ENCODE data around the gene SLC5A2.
A peak's percentile ranks its signal among the peaks of the same experiment; 100 is the strongest.

The SLC5A2 gene

DNA sequence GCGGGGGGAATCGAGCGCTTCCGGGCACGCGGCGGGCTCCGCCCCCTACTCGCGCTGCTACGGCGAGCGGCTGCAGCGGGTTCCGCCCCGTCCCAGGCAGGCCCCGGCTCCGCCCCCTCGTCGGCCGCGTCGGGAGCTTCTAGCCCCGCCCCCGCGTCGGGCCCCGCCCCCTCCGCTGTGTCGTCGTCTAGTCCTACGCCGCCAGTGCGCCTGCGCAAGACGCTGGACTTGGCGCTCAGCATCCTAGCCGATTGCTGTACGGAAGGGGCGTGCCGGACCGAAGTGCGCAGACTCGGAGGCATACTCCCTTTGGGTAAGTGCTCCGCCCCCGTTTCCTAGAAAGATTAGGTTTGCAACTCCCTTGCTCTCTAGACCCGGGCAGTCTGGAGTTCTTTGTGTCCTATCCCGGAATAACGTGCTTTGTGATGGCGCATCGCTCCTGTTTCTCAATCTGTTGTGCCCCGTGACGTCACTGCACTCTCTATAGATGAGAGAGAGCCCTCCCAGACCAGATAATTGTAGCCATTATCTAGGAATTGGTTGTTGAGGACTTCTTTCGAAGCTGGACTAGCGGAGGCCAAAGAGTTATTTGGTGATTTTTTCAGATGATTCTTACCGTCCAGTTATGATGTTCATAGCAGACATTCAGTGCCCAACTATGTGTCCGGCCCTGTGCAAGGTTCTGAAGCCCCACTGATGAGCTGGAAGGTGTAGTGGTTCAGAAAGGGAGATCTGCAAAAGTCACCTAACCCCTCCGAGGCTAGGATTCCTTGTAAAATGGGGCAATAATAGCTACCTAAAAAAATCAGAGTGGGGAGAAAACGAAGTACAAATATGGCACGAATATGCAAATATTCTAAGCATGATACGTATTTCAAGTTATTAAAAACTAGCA, 23.0 kb upstream of the SLC5A2 start:
- DNase-seq (ENCODE audit: low read depth in 2 of 2): peak; percentile 100

DNA sequence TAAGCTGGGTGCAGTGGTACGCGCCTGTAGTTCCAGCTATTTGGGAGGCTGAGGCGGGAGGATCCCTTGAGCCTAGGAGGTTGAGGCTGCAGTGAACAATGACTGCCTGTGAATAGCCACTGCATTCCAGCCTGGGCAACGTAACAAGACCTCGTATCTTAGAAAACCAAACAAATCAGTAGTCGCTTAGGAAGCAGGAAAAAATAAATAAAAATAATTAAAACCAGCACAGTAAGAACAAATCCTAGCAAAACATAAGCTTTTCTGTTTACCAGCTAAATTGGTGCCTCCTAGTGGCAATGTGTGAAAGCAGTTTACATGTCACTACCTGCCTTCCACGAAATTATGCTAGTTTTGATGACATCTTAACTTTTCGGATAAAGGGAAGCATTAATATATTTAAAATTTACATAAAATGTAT, 22.3 kb upstream of the SLC5A2 start:
- no peak for DNase-seq (ENCODE audit: low read depth in 2 of 2)

DNA sequence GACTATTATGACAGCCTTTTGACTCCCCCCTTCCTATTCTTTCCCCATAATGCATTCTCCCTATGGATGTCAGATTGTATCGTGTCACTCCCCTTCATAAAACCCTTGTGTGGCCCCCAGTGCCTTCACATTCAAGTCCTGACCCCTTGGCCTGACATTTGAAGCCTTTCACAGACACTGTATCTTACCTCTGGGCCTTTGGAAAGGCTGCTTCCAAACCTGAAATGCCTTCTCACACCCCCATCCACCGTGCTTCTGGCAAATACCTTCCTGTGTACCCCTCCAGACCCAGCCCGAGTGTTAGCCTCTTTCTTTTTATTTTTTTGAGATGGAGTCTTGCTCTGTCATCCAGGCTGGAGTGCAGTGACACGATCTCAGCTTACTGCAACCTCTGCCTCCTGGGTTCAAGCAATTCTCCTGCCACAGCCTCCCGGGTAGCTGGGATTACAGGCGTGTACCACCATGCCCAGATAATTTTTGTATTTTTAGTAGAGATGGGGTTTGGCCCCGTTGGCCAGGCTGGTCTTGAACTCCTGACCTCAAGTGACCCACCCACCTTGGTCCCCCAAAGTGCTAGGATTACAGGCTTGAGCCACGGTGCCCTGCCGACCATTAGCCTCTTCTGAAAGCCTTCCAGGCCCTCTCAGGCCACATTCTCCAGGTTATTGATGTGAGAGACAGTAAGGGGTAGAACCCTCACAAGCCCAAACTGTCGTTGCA, 21.6 kb upstream of the SLC5A2 start:
- DNase-seq (ENCODE audit: low read depth in 2 of 2): no peak

DNA sequence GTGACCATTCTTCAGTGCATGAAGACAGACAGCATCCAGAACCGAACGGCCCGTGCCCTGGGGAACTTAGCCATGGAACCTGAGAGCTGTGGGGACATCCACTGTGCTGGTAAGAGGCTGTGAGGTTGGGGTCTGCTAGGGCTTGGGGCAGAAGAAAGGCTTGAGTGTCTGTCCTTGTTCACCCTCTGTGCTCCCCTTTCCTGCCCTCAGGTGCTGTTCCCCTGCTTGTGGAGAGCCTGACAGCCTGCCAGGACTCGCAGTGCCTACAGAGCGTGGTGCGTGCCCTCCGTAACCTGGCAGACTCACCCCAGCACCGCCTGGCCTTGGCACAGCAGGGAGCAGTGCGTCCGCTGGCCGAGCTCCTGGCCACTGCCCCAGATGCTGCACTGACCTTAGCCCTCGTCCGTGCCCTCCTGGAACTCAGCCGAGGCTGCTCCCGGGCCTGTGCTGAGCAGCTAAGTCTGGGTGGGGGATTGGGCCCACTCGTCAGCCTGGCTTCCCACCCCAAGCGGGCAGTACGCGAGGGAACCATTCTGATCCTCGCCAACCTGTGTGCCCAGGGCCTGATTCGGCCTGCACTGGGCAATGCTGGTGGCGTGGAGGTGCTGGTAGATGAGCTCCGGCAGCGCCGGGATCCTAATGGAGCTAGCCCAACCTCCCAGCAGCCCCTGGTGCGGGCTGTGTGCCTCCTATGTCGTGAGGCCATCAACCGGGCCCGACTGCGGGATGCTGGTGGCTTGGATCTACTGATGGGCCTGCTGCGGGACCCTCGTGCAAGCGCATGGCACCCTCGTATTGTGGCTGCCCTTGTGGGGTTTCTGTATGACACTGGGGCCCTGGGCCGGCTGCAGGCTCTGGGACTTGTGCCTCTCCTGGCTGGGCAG, 20.8 kb upstream of the SLC5A2 start:
- DNase-seq (ENCODE audit: low read depth in 2 of 2): no peak

DNA sequence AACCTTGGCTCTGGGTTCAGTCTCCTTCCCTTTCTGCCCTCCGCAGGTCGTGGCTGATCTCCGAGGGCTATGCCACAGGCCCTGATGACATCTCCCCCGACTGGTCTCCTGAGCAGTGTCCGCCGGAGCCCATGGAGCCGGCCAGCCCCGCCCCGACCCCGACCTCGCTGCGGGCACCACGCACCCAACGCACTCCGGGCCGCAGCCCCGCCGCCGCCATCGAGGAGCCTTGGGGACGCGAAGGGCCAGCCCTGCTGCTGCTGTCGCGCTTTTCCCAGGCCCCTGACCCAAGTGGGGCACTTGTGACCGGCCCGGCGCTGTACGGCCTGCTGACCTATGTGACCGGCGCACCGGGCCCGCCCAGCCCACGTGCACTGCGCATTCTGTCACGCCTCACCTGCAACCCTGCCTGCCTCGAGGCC, 18.6 kb upstream of the SLC5A2 start:
- no peak for DNase-seq (ENCODE audit: low read depth in 2 of 2)

DNA sequence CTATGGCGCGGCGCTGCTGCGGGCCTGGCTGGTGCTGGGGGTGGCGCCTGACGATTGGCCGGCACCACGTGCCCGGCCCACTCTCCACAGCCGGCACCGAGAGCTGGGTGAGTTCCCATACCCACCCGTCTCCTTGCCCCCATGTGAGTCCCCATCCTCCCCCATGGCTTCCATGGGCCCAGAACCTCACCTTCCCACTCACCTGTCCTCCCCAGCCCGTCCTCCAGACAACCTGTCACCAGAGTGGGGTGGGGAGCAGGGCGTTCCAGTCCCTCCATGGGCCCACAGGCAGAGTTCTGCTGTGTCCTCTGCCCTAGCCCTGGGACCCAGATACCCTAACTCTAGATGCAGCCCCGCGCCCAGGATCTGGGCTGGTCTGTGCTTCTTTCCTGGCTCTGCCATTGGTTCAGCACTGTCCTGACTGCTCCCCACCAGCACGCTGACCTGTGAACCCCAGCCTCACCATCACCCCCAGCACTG, 18.1 kb upstream of the SLC5A2 start:
- DNase-seq (ENCODE audit: low read depth in 2 of 2): no peak

DNA sequence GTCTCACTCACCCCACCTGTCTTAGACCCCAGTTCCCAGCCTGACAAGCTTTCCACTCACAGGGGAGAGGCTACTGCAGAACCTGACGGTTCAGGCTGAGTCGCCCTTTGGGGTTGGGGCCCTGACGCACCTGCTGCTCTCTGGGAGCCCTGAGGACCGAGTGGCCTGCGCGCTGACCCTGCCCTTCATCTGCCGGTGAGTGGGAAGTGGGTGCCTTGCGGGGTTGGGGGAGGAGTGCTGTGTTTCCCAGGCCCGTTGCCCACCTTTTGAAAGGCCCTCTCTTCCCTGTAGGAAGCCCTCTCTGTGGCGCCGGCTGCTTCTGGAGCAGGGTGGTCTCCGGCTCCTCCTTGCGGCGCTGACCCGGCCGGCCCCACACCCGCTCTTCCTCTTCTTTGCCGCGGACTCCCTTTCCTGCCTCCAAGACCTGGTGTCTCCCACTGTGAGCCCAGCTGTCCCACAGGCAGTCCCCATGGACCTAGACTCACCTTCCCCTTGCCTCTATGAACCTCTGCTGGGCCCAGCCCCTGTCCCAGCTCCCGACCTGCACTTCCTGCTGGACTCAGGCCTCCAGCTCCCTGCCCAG, 17.0 kb upstream of the SLC5A2 start:
- DNase-seq (ENCODE audit: low read depth in 2 of 2): no peak

DNA sequence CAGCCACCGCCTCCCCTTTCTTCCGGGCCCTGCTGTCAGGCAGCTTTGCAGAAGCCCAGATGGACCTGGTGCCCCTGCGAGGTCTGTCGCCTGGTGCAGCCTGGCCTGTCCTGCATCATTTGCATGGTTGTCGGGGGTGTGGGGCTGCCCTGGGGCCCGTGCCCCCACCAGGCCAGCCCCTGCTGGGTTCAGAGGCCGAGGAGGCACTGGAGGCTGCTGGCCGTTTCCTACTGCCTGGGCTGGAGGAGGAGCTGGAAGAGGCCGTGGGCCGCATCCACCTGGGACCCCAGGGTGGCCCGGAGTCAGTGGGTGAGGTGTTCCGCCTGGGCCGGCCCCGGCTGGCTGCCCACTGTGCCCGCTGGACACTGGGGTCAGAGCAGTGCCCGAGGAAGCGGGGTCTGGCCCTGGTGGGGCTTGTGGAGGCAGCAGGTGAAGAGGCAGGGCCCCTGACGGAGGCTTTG, 16.5 kb upstream of the SLC5A2 start:
- DNase-seq (ENCODE audit: low read depth in 2 of 2): no peak

DNA sequence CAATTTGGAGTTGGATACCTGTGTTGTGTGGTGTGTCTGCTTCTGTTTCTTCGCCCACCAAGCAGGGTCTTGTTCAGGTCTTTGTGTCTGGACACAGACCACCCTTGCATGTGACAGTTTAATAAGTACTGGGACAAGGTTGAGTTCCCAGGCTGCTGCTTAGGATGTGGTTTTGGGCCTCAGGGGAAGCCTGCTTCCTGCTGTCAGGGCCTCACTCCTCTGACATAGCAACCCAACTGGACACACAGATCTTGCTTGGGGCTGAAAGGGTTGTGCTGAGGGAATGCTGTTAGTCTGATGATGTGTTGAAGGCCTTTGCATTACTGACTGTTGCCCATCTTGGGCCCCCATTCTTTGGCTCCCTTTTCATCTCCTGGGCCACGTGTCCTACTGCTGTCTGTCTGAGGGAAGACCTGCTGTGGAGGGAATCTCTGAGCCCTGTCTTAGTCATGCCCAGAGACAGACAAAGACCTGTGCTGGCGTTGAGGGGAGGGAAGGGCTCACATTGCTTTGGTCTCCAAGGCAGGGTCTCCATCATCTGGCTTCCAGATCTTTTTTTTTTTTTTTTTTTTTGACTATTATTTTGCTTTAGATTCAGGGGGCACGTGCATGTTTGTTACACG, 15.7 kb upstream of the SLC5A2 start:
- DNase-seq (ENCODE audit: low read depth in 2 of 2): no peak

DNA sequence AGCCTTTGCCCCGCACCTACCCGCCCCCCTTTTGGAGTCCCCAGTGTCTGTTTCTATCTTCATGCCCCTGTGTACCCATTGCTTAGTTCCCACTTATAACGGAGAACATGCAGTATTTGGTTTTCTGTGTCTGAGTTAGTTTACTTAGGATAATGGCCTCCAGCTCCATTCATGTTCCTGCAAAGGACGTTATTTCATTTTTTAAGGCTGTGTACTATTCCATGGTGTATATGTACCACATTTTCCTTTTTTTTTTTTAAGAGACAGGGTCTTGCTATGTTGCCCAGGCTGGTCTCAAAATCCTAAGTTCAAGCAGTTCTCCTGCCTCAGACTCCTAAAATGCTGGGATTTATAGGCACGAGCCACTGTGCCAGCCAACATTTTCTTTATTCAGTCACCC, 15.1 kb upstream of the SLC5A2 start:
- no peak for DNase-seq (ENCODE audit: low read depth in 2 of 2)

DNA sequence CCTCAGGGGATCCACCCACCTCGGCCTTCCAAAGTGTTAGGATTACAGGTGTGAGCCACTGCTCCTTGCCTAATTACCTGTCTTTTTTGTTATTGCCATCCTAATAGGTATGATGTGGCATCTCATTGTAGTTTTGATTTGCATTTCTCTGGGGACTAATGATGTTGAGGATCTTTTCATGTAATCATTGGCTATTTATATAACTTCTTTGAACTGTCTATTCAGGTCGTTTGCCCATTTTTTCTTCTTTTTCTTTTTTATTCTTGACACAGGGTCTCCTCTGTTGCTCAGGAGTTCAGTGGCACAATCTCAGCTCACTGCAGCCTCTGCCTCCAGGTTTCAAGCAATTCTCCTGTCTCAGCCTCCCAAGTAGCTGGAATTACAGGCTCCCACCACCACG, 12.3 kb upstream of the SLC5A2 start:
- DNase-seq (ENCODE audit: low read depth in 2 of 2): no peak

DNA sequence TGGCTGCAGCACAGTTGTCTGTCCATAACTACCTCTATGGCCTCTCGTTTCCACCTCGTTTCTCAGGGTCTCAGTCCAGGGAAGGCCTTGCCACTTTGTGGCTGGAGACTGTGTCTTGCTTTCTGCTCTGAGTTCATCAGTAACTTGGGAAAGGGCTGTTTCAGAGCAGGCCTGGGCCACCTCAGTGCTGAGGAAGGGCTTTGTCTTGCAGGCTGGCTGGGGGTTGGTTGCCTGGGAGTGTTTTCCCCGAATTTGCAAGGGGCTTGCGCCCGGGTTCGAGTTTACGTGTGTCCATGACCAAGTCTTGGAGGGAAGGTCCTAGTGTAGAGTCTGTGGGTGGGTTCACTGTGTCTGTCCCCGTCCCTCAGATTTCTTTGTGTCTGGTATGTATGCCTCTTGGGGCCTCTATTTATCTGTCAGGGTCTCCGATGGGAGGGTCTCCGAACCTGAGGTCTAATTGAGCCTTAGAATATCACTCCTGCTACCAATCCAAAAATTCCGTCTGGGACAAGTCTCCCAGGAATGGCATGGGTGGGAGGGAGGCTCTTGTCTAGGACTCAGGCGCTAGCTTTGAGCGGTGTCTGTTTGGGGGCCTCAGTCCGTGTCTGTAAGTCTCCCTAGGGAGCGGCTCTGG, 11.6 kb upstream of the SLC5A2 start:
- no peak for DNase-seq (ENCODE audit: low read depth in 2 of 2)

DNA sequence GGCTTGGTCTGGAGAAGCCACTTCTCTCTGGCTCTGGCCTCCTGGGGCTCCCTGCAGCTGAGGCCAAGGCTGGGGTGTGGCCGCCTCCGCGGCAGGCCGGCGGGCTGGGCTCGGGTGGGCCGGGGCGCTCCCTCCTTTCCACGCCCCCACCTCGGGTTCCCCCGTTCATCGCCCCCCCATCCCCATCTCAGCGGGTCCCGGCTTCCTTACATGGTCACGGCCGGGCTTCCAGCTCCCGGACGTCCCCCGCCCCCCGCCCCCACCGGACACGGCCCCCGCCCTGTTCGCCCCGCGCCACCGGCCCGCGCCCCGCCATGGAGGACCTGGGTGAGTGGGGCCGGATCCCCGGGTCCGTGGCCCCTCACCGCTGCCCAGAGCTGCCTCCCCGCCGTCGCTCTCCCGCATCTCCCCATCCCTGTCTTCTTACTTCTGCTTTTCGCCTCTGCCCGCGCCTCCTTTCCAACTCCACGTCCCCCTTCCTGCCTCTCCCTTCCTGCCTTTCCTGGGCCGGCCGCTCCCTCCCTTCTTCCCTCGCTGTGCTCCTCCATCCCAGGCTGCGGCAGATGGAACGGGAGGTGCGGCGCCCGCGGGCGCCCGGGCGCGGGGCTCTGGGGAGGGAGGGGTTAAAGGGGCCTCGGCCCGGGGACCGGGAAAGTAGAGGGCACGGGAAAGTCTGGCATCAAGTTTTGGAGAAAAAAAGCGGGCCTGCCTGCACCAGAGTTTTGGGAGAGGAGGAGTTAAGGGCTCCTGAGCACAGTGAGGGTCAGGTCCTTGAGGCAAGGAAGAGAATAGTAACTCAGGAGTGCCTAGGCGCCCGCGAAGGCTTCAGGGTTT, 10.8 kb upstream of the SLC5A2 start, which contains the start of gene TGFB1I1:
TGFB1I1 (plus strand) TSS at position 278 of the 834 bp plus-strand sequence; CDS start at position 315, 37 bp downstream.
- DNase-seq (ENCODE audit: low read depth in 2 of 2): no peak

DNA sequence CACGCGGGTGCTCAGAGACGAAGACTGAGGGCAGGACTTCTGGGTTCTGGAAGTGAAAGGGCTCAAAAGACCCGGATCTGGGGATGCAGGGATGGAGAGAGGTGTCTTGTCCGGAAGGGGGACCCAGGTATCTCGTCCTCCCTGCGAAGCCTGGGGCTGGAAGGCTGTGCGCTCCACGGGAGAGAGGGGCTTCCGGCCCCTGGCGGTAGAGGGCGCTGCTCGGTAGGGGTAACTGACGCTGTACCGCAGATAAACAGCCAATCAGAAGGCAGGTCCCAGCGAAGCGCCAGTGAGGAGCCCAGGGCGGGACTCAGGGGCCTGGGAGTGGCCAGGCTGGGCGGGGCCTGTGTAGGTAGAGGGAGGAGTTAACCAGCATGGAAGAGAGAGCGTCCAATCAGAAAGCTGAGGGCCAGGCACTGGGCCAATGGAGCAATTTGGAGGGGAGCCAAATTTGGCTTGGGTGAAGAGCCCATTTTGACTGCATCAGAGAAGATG, 10.2 kb upstream of the SLC5A2 start:
- DNase-seq (ENCODE audit: low read depth in 2 of 2): peak in 1 of 2 donors; percentile 36

DNA sequence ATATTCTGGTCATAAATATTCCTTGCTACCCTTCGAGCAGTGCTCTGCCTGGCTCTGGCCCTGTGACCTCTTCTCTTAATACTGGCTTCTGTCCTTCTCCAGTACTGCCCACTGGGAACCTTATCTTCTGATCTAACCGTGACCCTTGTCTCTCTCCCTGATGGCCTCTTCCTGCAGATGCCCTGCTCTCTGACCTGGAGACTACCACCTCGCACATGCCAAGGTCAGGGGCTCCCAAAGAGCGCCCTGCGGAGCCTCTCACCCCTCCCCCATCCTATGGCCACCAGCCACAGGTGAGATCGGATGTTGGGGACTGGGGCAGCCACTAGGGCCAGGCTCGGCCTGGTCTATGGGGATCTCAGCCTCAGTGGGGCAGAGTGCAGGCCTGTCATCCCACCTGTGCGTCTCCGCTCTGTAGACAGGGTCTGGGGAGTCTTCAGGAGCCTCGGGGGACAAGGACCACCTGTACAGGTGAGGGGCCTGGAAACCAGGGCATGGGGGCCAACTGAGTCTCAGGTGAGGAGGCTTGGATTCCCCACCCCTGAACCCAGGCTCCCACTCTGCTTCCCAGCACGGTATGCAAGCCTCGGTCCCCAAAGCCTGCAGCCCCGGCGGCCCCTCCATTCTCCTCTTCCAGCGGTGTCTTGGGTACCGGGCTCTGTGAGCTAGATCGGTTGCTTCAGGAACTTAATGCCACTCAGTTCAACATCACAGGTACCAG, 9.5 kb upstream of the SLC5A2 start:
- no peak for DNase-seq (ENCODE audit: low read depth in 2 of 2)

DNA sequence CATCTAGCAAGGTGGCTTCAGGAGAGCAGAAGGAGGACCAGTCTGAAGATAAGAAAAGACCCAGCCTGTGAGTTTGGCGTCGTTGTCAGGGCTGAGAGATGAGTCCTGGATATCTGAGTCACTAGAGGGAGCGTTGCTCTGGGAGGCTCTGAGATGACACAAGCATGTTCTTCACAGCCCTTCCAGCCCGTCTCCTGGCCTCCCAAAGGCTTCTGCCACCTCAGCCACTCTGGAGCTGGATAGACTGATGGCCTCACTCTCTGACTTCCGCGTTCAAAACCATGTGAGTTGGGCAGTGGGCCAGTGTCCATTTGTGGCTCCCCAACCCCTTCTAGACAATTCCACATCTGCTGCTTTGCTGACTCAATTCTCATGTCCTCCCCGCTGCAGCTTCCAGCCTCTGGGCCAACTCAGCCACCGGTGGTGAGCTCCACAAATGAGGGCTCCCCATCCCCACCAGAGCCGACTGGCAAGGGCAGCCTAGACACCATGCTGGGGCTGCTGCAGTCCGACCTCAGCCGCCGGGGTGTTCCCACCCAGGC, 8.7 kb upstream of the SLC5A2 start:
- no peak for DNase-seq (ENCODE audit: low read depth in 2 of 2)

DNA sequence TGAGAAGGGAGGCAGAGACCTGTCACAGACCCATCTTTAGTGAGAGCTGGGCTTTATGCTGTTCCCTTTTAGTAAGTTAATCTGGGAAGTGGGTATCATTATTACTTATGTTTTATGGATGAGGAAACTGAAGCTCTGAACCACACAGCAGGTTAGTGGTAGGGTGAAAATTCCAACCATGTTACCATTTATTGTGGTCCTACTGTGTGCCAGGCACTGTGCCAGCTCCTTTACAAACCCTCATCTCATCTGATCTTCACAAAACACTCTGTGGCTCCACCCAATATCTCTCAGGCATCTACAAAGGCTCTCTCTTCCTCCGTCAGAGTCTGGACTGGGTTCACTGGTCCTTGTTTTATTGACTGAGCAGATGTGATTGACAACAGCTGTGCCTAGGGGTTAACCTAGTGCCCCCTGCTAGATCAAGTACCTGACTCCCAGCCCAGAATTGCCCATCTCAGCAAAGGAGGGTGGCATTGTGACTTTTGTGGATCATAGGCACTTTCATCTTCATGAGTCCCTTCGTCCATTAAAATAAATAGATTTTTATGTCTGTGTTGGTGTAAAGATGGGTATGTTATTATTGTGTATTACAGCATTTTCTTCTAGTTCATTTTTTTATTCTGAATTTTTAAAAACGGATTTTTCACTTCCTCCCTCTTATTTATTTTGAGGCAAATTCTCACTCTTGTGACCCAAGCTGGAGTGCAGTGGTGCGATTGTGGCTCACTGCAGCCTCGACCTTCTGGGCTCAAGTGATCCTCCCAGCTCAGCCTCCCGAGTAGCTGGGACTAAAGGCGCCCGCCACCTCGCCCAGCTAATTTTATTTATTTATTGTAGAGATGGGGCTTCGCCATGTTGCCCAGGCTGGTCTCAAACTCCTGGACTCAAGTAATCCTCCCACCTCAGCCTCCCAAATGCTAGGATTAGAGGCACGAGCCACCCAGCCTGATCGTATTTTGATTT, 7.9 kb upstream of the SLC5A2 start:
- DNase-seq (ENCODE audit: low read depth in 2 of 2): no peak

Data from stimulated activated CD8-positive, alpha-beta memory T cell treated with anti-CD3 and anti-CD28 coated beads, Interleukin-15, amount 100 ng/mL, for 48 hours (primary cell).